Effector memory CD4-positive, alpha-beta T cell (primary cell): ENCODE results near the gene ZNF600.
"Not testable (repeated sequence)": the region's sequence is repeated elsewhere in the genome, so short reads cannot be mapped to it uniquely, and the experiment has no call there.

Experiments used
- DNase-seq, 3 donors: peaks; one replicate each; pipeline ENCODE4 v3.0.0-alpha.2; 2020
- H3K27ac ChIP-seq: 2 replicates; pipeline ENCODE4 v1.7.0; 2013; ENCODE audit warnings: mild to moderate bottlenecking, low read length, moderate library complexity; ENCODE audit not compliant: insufficient read depth, poor library complexity, severe bottlenecking
- H3K27me3 ChIP-seq: replicated peaks from 2 replicates; pipeline ENCODE4 v1.7.0; 2013; ENCODE audit warnings: mild to moderate bottlenecking, low read length; ENCODE audit not compliant: insufficient read depth, control insufficient read depth, poor library complexity, severe bottlenecking
- H3K36me3 ChIP-seq: 2 replicates; pipeline ENCODE4 v1.7.0; 2013; ENCODE audit warnings: mild to moderate bottlenecking, low read length, moderate library complexity; ENCODE audit not compliant: control insufficient read depth, insufficient read depth
- H3K4me1 ChIP-seq: 2 replicates; pipeline ENCODE4 v1.7.0; 2013; ENCODE audit warnings: low read length, mild to moderate bottlenecking; ENCODE audit not compliant: control insufficient read depth, insufficient read depth, poor library complexity, severe bottlenecking
- H3K4me3 ChIP-seq: 2 replicates; pipeline ENCODE4 v1.7.0; 2013; ENCODE audit warnings: low read length, low read depth, mild to moderate bottlenecking; ENCODE audit not compliant: insufficient read depth, poor library complexity, severe bottlenecking
- H3K9me3 ChIP-seq: 2 replicates; pipeline ENCODE4 v1.7.0; 2013; ENCODE audit warnings: mild to moderate bottlenecking, low read length, moderate library complexity; ENCODE audit not compliant: control insufficient read depth

The ZNF600 gene

DNA sequence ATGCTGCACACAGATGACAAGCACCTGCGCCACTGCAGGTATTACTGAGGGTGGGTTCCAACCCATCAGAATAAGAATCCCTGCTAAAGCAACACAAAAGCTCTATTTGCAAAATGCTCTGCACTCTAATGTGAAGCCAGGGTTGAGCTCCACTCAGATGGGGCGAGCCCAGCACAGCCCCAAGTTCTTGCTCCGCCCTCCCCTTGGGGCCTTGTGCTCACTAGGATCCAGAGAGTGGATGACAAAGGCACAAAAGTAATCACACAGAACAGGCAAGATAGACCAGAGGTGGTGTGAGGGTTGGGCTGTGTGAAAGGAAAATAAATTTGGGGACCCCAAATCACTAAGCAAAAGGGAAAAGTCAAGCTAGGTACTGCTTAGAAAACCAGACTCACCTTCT, 43.5 kb downstream of the ZNF600 start:
- H3K4me3 ChIP-seq, result no peak overlapping the region
- H3K9me3 ChIP-seq, result no peaks in the 10 kb centered on the region
- H3K4me1 ChIP-seq, result peaks cover 3% of the 10 kb centered on the region
- no peak for DNase-seq
- no peaks in the 10 kb centered on the region for H3K36me3 ChIP-seq
- H3K27me3 ChIP-seq, result no peaks in the 10 kb centered on the region
- no peak overlapping the region for H3K27ac ChIP-seq

DNA sequence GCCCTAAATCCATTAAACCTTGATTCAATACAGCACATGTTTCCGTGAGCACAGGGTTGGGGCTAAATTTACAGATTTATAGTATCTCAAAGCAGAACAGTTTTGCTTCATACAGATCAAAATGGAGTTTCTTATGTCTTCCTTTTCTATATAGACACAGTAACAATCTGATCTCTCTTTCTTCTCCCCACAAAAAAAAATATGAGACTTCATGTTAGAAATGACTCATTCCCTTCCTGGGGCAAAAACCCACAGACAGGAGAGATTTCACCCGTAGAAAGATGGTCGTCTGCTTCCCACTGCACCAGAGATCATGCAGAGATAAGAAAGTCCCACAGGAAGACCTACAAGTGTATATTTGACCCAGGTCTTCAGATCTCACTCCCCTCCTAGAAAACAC, 44.1 kb downstream of the ZNF600 start:
- no peak overlapping the region for H3K27ac ChIP-seq
- peaks cover 3% of the 10 kb centered on the region for H3K4me1 ChIP-seq
- no peaks in the 10 kb centered on the region for H3K27me3 ChIP-seq
- no peak overlapping the region for H3K4me3 ChIP-seq
- DNase-seq, result no peak
- no peaks in the 10 kb centered on the region for H3K9me3 ChIP-seq
- no peaks in the 10 kb centered on the region for H3K36me3 ChIP-seq

DNA sequence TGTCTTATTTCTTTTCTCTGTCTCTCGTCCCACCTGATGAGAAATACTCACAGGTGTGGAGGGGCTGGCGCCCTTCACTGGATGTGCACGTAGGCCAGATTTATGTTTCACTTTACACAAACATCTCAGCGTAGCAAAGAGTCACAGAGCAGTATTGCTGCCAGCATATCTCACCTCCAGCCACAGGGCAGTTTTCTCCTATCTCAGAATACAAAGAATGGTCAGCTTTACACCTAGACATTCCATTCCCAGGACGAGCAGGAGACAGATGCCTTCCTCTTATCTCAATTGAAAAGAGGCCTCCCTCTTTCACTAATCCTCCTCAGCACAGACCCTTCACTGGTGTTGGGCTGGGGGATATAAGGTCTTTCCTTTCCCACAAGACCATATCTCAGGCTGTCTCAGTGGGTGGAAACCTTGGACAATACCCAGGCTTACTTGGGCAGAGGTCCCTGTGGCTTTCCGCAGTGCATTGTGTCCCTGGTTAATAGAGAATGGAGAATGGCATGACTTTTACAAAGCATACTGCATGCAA, 44.6 kb downstream of the ZNF600 start:
- peaks cover 3% of the 10 kb centered on the region for H3K4me1 ChIP-seq
- no peaks in the 10 kb centered on the region for H3K9me3 ChIP-seq
- no peaks in the 10 kb centered on the region for H3K36me3 ChIP-seq
- DNase-seq, result no peak
- H3K27me3 ChIP-seq, result no peaks in the 10 kb centered on the region
- H3K27ac ChIP-seq, result no peak overlapping the region
- no peak overlapping the region for H3K4me3 ChIP-seq

DNA sequence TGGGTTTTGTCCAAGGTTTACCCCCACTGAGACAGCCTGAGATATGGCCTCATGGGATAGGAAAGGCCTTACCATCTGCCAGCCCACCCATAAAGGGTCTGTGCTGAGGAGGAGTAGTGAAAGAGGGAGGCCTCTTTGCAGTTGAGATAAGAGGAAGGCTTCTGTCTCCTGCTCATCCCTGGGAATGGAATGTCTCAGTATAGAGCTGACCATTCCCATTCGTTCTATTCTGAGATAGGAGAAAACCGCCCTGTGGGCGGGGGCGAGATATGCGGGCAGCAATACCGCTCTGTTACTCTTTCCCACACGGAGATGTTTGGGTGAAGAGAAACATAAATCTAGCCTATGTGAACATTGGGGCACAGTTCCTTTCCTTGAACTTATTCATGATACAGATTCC, 45.2 kb downstream of the ZNF600 start:
- not testable (repeated sequence) for DNase-seq, H3K27ac ChIP-seq, H3K4me3 ChIP-seq, H3K36me3 ChIP-seq, H3K27me3 ChIP-seq, H3K4me1 ChIP-seq, H3K9me3 ChIP-seq

DNA sequence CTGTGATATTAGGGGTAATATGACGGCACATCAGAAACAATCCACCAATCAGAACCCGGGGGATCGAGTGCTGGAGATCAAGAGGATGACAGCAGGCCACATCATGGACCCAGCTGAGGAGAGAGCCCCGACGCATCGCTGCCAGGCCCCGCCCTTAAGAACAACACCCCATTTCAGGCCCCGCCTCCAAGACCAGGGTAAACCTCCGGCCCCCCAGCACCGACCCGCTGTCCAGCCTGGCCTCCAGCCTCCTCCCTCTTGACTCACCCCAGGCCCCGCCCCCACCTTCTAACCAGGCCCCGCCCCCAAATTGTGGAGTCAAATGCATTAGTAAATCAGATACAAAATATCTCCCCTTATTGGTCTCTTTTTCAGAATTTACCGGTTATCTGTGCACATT, 47.0 kb downstream of the ZNF600 start:
- Histone ChIP-seq H3K9me3 (no peaks in the 10 kb centered on the region), H3K4me3 (no peak overlapping the region), H3K27ac (no peak overlapping the region), H3K36me3 (no peaks in the 10 kb centered on the region), H3K27me3 (no peaks in the 10 kb centered on the region), H3K4me1 (peaks cover 3% of the 10 kb centered on the region)
- no peak for DNase-seq

DNA sequence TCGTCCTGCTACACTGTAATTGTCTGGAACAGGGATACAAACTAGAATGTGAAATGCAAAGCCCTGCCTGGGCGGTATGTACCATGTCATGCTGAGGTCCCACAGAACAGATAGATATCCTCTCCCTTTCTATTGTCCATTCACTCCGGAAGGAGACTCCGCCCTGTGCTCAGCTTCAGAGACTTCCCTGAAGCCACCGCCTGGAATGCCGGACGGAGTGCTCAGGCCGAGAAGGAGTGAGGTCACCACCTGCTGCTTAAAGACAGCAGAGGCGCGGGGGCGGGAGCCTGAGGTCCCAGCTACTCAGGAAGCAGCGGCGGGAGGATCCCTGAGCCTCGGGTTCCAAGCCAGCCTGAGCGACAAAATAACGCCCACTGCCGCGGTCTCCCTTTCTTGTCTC, 50.9 kb downstream of the ZNF600 start:
- Histone ChIP-seq H3K36me3 (no peaks in the 10 kb centered on the region), H3K27ac (peak overlapping the region; percentile 87), H3K4me1 (peaks cover 10% of the 10 kb centered on the region), H3K9me3 (no peaks in the 10 kb centered on the region), H3K4me3 (no peak overlapping the region), H3K27me3 (no peaks in the 10 kb centered on the region)
- no peak for DNase-seq

DNA sequence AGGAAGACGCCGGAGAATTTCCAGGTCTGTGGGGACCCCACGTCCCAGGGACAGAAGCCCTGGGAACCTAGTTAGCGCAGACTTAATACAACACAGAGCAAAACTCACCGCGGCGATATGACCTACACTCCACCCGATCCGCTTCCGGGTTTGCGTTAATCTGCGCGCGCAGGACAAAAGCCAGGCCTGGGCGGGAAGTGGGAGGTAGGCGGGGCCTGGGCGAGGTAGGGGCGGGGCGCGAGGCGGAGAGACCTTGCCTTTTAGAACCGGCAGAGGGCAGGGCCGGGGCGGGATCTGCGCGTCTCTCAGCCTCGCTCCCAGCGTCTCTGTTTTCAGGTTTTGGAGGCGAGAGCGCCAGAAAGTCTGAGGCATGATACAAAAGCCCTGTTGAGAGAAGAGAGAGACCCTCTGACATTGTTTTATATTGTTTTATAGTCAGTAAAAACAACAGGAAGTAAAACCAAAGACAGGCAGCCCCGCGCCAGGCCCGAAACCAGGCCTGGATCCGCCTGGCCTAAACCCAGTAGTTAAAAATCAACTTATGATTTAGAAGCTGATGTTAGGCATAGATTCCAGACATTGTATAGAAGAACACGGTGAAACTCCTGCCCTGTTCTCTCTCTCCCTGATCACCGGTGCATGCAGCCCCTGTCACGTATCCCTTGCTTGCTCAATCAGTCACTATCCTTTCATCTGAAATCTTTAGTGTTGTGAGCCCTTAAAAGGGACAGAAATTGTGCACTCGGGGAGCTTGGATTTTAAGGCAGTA, 51.5 kb downstream of the ZNF600 start, which contains the start of gene ZNF611:
ZNF611 (minus strand) TSS at position 152 of the 769 bp plus-strand sequence. CDS start 19,150 bp downstream, outside the sequence.
- peak; percentile 97 to 99 (median 99) for DNase-seq
- Histone ChIP-seq H3K4me3 (peak within 1 kb of the TSS; percentile 72), H3K9me3 (no peaks in the 10 kb centered on the region), H3K4me1 (peaks cover 10% of the 10 kb centered on the region), H3K36me3 (no peaks in the 10 kb centered on the region), H3K27ac (peak within 1 kb of the TSS; percentile 87), H3K27me3 (no peaks in the 10 kb centered on the region)

DNA sequence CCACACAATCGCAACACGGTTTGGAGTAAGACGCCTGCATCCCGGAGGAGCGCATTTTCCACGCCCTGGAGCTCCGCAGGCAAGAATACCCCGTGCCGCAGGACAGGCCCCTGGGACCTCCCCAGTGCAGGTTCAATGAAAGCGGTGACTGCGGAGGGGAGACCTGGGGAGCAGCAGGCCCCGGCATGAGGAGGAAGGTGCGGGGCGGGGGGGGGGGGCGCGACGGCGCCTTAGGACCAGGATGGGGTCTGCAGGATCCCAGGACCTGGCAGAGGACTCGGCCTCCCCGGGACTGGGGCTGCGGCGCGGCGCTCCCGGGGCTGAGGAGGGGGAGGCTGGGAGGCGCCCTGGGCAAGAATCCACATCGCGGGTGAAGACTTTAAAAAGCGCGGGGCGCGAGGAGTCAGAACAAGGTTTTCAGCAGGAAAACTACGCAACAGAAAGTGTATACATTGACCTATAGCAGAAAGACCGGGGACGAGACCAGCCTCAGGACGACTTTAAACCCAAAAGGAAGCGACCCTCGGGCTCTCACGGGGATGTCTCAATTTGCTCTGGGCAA, 52.2 kb downstream of the ZNF600 start:
- no peaks in the 10 kb centered on the region for H3K27me3 ChIP-seq
- H3K4me1 ChIP-seq, result peaks cover 10% of the 10 kb centered on the region
- H3K36me3 ChIP-seq, result no peaks in the 10 kb centered on the region
- peak overlapping the region; percentile 72 for H3K4me3 ChIP-seq
- no peak for DNase-seq
- H3K9me3 ChIP-seq, result no peaks in the 10 kb centered on the region
- H3K27ac ChIP-seq, result peak overlapping the region; percentile 87

DNA sequence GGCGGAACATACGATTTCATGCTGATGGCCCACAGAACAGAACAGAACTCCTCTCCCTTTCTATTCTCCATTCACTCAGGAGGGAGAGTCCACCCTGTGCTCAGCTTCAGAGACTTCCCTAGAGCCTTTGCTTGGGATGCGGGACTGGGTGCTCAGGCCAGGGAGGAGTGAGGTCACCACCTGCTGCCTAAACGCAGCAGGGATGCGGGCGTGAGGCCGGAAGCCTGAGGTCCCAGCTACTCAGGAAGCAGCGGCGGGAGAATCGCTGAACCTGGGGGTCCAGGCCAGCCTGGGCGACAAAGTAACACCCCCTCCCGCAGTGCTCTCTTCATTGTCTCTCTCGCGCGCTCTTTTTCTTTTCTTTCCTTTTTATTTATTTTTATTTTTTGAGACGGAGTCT, 60.5 kb downstream of the ZNF600 start:
- not testable (repeated sequence) for DNase-seq, H3K4me3 ChIP-seq, H3K4me1 ChIP-seq, H3K27ac ChIP-seq, H3K27me3 ChIP-seq, H3K9me3 ChIP-seq
- H3K36me3 ChIP-seq, result peaks cover 44% of the 10 kb centered on the region

DNA sequence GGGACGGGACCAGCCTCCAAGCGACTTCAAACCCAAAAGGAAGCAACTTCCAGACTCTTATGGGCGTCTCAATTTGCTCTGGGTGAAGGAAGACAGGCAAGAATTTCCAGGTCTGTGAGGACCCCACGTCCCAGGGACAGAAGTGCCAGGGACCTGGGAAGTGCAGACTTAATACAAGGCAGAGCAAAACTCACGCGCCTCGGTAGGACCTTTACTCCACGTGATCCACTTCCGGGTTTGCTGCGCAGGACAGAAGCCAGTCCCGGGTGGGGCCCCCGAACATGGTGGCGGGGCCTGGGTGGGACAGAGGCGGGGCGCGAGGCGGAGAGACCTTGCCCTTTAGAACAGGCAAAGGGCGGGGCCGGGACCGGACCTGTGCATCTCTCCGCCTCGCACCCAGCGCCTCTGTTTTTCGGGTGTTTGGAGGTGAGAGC, 61.0 kb downstream of the ZNF600 start:
- no peak overlapping the region for H3K4me3 ChIP-seq
- no peak for DNase-seq
- H3K9me3 ChIP-seq, result no peaks in the 10 kb centered on the region
- no peaks in the 10 kb centered on the region for H3K27me3 ChIP-seq
- no peaks in the 10 kb centered on the region for H3K4me1 ChIP-seq
- no peak overlapping the region for H3K27ac ChIP-seq
- H3K36me3 ChIP-seq, result peaks cover 49% of the 10 kb centered on the region
